Stimulated activated CD8-positive, alpha-beta memory T cell treated with anti-CD3 and anti-CD28 coated beads, Interleukin-7, amount 100 ng/mL, for 1 hour (primary cell): Measurements from ENCODE around the gene NXN.
"Not testable (repeated sequence)": the region's sequence is repeated elsewhere in the genome, so short reads cannot be mapped to it uniquely, and the experiment has no call there.

Source experiments
- DNase-seq, 2 donors: peaks; one replicate each; pipeline ENCODE4 v3.0.0-alpha.2; 2020; ENCODE audit warnings: low read depth in 2 of 2

Gene NXN

GRCh38 chr17:800446-801242 is 178.9 kb downstream of the NXN start:
- DNase-seq = no peak

- no peak for DNase-seq
Measured at GRCh38 chr17:799261-799660, 180.3 kb downstream of the NXN start.

- no peak for DNase-seq
Measured at GRCh38 chr17:798246-798645, 181.3 kb downstream of the NXN start.

GRCh38 chr17:797236-797840 is 182.2 kb downstream of the NXN start:
- DNase-seq = no peak

- DNase-seq = no peak
Measured at GRCh38 chr17:796609-797008, 183.0 kb downstream of the NXN start.

- no peak for DNase-seq
Measured at GRCh38 chr17:795721-796120, 183.9 kb downstream of the NXN start.

GRCh38 chr17:795276-795675 is 184.3 kb downstream of the NXN start:
- no peak for DNase-seq

- peak; percentile 4 to 19 for DNase-seq
Measured at GRCh38 chr17:794876-795275, 184.7 kb downstream of the NXN start.

GRCh38 chr17:792277-792676 is 187.3 kb downstream of the NXN start:
- DNase-seq = no peak

GRCh38 chr17:791829-792228 is 187.7 kb downstream of the NXN start:
- DNase-seq = no peak

GRCh38 chr17:790874-791247 is 188.7 kb downstream of the NXN start:
- DNase-seq = not testable (repeated sequence)

- not testable (repeated sequence) for DNase-seq
Measured at GRCh38 chr17:789931-790873, 189.4 kb downstream of the NXN start.

GRCh38 chr17:789160-789840 is 190.3 kb downstream of the NXN start:
- no peak for DNase-seq

- DNase-seq = no peak
Measured at GRCh38 chr17:788551-788950, 191.0 kb downstream of the NXN start.

- no peak for DNase-seq
Measured at GRCh38 chr17:787641-788221, 191.8 kb downstream of the NXN start.

- not testable (repeated sequence) for DNase-seq
Measured at GRCh38 chr17:785901-786300, 193.7 kb downstream of the NXN start.

- no peak for DNase-seq
Measured at GRCh38 chr17:784143-784542, 195.4 kb downstream of the NXN start.

- DNase-seq = peak; percentile 87 to 92
Measured at GRCh38 chr17:781805-782731, 197.5 kb downstream of the NXN start, which contains the start of the genes GLOD4 and MRM3. GLOD4 (minus strand) TSS chr17:782280; CDS start chr17:782255, 25 bp downstream. MRM3 (plus strand) TSS chr17:782353; CDS start chr17:782379, 26 bp downstream.

- DNase-seq = no peak
Measured at GRCh38 chr17:778096-778495, 201.5 kb downstream of the NXN start.

GRCh38 chr17:774313-774584 is 205.3 kb downstream of the NXN start:
- DNase-seq = no peak
